HUES64 (cell line): ENCODE results near the gene FILIP1.

Experiments
- H3K27ac ChIP-seq: 2 replicates; pipeline ENCODE4 v1.7.0; 2013; ENCODE audit warnings: low read depth, low read length, inconsistent platforms
- H3K27me3 ChIP-seq: 2 replicates; pipeline ENCODE4 v1.6.1; 2013; ENCODE audit warnings: mild to moderate bottlenecking, low read length; ENCODE audit not compliant: insufficient read depth
- H3K36me3 ChIP-seq: 2 replicates; pipeline ENCODE4 v1.6.1; 2013; ENCODE audit warnings: mild to moderate bottlenecking, low read length; ENCODE audit not compliant: insufficient read depth
- H3K4me1 ChIP-seq: 2 replicates; pipeline ENCODE4 v1.6.1; 2013; ENCODE audit warnings: mild to moderate bottlenecking, low read length, moderate library complexity; ENCODE audit not compliant: insufficient read depth
- H3K4me3 ChIP-seq: 2 replicates; pipeline ENCODE4 v1.5.1; 2013; ENCODE audit warnings: mild to moderate bottlenecking, low read length, moderate library complexity
- H3K9ac ChIP-seq: 2 replicates; pipeline ENCODE4 v1.6.1; 2013; ENCODE audit warnings: mild to moderate bottlenecking, low read depth, low read length
- H3K9me3 ChIP-seq: 2 replicates; pipeline ENCODE4 v1.6.1; 2013; ENCODE audit warnings: low read depth, low read length; ENCODE audit not compliant: insufficient read depth
- WGBS: fragments of 150-250, 120-280 bp; methylation state at CpG from one replicate; pipeline ENCODE4 v1.1.7; 2013; ENCODE audit warnings: missing lambda C conversion rate; 5-methylcytosine and 5-hydroxymethylcytosine counted together

Gene FILIP1

GRCh38 chr6:75480425-75480824 is 13.2 kb downstream of the FILIP1 start:
- no peak overlapping the region for H3K27ac ChIP-seq
- peaks cover 20% of the 10 kb centered on the region for H3K4me1 ChIP-seq
- H3K9me3 ChIP-seq: no peaks in the 10 kb centered on the region
- 83% methylated on average over 1 of the region's 1 CpG for WGBS
- H3K4me3 ChIP-seq: no peak overlapping the region
- no peaks in the 10 kb centered on the region for H3K27me3 ChIP-seq
- no peak overlapping the region for H3K9ac ChIP-seq
- no peaks in the 10 kb centered on the region for H3K36me3 ChIP-seq

- Histone ChIP-seq H3K4me1 (peaks cover 20% of the 10 kb centered on the region), H3K27ac (no peak overlapping the region), H3K36me3 (no peaks in the 10 kb centered on the region), H3K27me3 (no peaks in the 10 kb centered on the region), H3K4me3 (no peak overlapping the region), H3K9me3 (no peaks in the 10 kb centered on the region), H3K9ac (no peak overlapping the region)
- WGBS: 92% methylated on average over 6 of the region's 6 CpGs
Observed at GRCh38 chr6:75479712-75480111, 13.9 kb downstream of the FILIP1 start.

- H3K4me1 ChIP-seq: peaks cover 13% of the 10 kb centered on the region
- no peak overlapping the region for H3K27ac ChIP-seq
- no peaks in the 10 kb centered on the region for H3K36me3 ChIP-seq
- no peaks in the 10 kb centered on the region for H3K27me3 ChIP-seq
- no peak overlapping the region for H3K4me3 ChIP-seq
- H3K9me3 ChIP-seq: no peaks in the 10 kb centered on the region
- H3K9ac ChIP-seq: no peak overlapping the region
Observed at GRCh38 chr6:75478929-75479328, 14.7 kb downstream of the FILIP1 start.

- H3K27me3 ChIP-seq: no peaks in the 10 kb centered on the region
- H3K4me1 ChIP-seq: no peaks in the 10 kb centered on the region
- no peaks in the 10 kb centered on the region for H3K9me3 ChIP-seq
- no peak overlapping the region for H3K27ac ChIP-seq
- WGBS: 93% methylated on average over 1 of the region's 1 CpG
- no peak overlapping the region for H3K9ac ChIP-seq
- no peaks in the 10 kb centered on the region for H3K36me3 ChIP-seq
- H3K4me3 ChIP-seq: no peak overlapping the region
Observed at GRCh38 chr6:75472885-75473284, 20.7 kb downstream of the FILIP1 start.

- Histone ChIP-seq H3K27ac (no peak overlapping the region), H3K27me3 (no peaks in the 10 kb centered on the region), H3K9me3 (no peaks in the 10 kb centered on the region), H3K4me1 (0 out of 2 replicates have a peak, but pooled peaks cover 4% of the 10 kb centered on the region), H3K9ac (no peak overlapping the region), H3K36me3 (no peaks in the 10 kb centered on the region), H3K4me3 (no peak overlapping the region)
- 59% methylated on average over 2 of the region's 3 CpGs for WGBS
Observed at GRCh38 chr6:75467966-75468365, 25.6 kb downstream of the FILIP1 start.

- Histone ChIP-seq H3K27ac (no peak overlapping the region), H3K36me3 (no peaks in the 10 kb centered on the region), H3K9ac (no peak overlapping the region), H3K4me3 (no peak overlapping the region), H3K9me3 (no peaks in the 10 kb centered on the region), H3K4me1 (0 out of 2 replicates have a peak, but pooled peaks cover 4% of the 10 kb centered on the region), H3K27me3 (no peaks in the 10 kb centered on the region)
- WGBS: 86% methylated on average over 4 of the region's 4 CpGs
Observed at GRCh38 chr6:75467284-75467683, 26.3 kb downstream of the FILIP1 start.

- H3K36me3 ChIP-seq: no peaks in the 10 kb centered on the region
- H3K9ac ChIP-seq: no peak overlapping the region
- H3K27ac ChIP-seq: no peak overlapping the region
- H3K4me3 ChIP-seq: no peak overlapping the region
- whole genome bisulfite sequencing: 93% methylated on average over 1 of the region's 1 CpG
- H3K9me3 ChIP-seq: no peaks in the 10 kb centered on the region
- 0 out of 2 replicates have a peak, but pooled peaks cover 4% of the 10 kb centered on the region for H3K4me1 ChIP-seq
- no peaks in the 10 kb centered on the region for H3K27me3 ChIP-seq
Observed at GRCh38 chr6:75466636-75467035, 27.0 kb downstream of the FILIP1 start.

GRCh38 chr6:75463908-75464307 is 29.7 kb downstream of the FILIP1 start:
- Histone ChIP-seq H3K27me3 (no peaks in the 10 kb centered on the region), H3K4me3 (no peak overlapping the region), H3K27ac (no peak overlapping the region), H3K4me1 (0 out of 2 replicates have a peak, but pooled peaks cover 4% of the 10 kb centered on the region), H3K9me3 (no peaks in the 10 kb centered on the region), H3K9ac (no peak overlapping the region), H3K36me3 (no peaks in the 10 kb centered on the region)
- 86% methylated on average over 1 of the region's 1 CpG for WGBS

- H3K9ac ChIP-seq: no peak overlapping the region
Observed at GRCh38 chr6:75463061-75463460, 30.5 kb downstream of the FILIP1 start.

GRCh38 chr6:75460681-75461080 is 32.9 kb downstream of the FILIP1 start:
- Histone ChIP-seq H3K27me3 (no peaks in the 10 kb centered on the region), H3K4me3 (no peak overlapping the region), H3K4me1 (no peaks in the 10 kb centered on the region), H3K9me3 (no peaks in the 10 kb centered on the region), H3K36me3 (no peaks in the 10 kb centered on the region), H3K9ac (no peak overlapping the region), H3K27ac (no peak overlapping the region)
- WGBS: 84% methylated on average over 2 of the region's 2 CpGs

More at GRCh38 chr6:75463061-75463460, 30.5 kb downstream of the FILIP1 start:
- H3K27ac ChIP-seq: no peak overlapping the region
- no peaks in the 10 kb centered on the region for H3K36me3 ChIP-seq
- 0 out of 2 replicates have a peak, but pooled peaks cover 4% of the 10 kb centered on the region for H3K4me1 ChIP-seq
- over 99% methylated on average over 3 of the region's 5 CpGs for WGBS
- no peaks in the 10 kb centered on the region for H3K9me3 ChIP-seq
- no peak overlapping the region for H3K4me3 ChIP-seq
- no peaks in the 10 kb centered on the region for H3K27me3 ChIP-seq

GRCh38 chr6:75458895-75459294 is 34.7 kb downstream of the FILIP1 start:
- no peak overlapping the region for H3K27ac ChIP-seq
- WGBS: 94% methylated on average over 3 of the region's 4 CpGs
- no peak overlapping the region for H3K9ac ChIP-seq
- H3K4me1 ChIP-seq: no peaks in the 10 kb centered on the region
- H3K27me3 ChIP-seq: no peaks in the 10 kb centered on the region
- no peaks in the 10 kb centered on the region for H3K9me3 ChIP-seq
- H3K36me3 ChIP-seq: no peaks in the 10 kb centered on the region
- no peak overlapping the region for H3K4me3 ChIP-seq

GRCh38 chr6:75450903-75451302 is 42.7 kb downstream of the FILIP1 start:
- no peak overlapping the region for H3K27ac ChIP-seq
- no peaks in the 10 kb centered on the region for H3K27me3 ChIP-seq
- H3K9me3 ChIP-seq: no peaks in the 10 kb centered on the region
- H3K4me1 ChIP-seq: no peaks in the 10 kb centered on the region; the same call in 1 of the 2 replicates
- 91% methylated on average over 2 of the region's 3 CpGs for WGBS
- H3K36me3 ChIP-seq: no peaks in the 10 kb centered on the region
- H3K9ac ChIP-seq: no peak overlapping the region
- no peak overlapping the region for H3K4me3 ChIP-seq
